Skeletal muscle cell (primary cell): ENCODE results near the gene PTPRF.
A peak's percentile ranks its signal among the peaks of the same experiment; 100 is the strongest.
"Not testable (repeated sequence)": the region's sequence is repeated elsewhere in the genome, so short reads cannot be mapped to it uniquely, and the experiment has no call there.

Experiments used
- DNase-seq: peaks from one replicate; pipeline ENCODE4 v3.0.0-alpha.2; 2010; ENCODE audit warnings: low read depth
- H3K4me3 ChIP-seq: 2 replicates; pipeline ENCODE4 v1.5.1; 2011; ENCODE audit warnings: low read depth, mild to moderate bottlenecking, control low read depth, low read length, moderate library complexity

The PTPRF gene

GRCh38 chr1:43645461-43645860 is 114.8 kb downstream of the PTPRF start:
- H3K4me3 ChIP-seq = no peak overlapping the region
- no peak for DNase-seq

DNA sequence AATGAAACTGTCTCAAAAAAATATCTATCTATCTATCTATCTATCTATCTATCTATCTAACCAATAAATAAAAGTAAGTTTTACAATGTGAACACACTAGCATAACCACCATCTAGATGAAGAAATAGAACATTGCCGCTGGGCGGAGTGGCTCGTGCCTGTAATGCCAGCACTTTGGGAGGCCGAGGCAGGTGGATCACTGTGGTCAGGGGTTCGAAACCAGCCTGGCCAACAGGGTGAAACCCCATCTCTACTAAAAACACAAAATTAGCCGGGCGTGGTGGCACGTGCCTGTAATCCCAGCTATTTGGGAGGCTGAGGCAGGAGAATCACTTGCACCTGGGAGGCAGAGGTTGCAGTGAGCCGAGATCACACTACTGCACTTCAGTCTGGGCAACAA is 116.6 kb downstream of the PTPRF start:
- not testable (repeated sequence) for DNase-seq, H3K4me3 ChIP-seq

- no peak for DNase-seq
- H3K4me3 ChIP-seq = no peak overlapping the region
Observed at GRCh38 chr1:43648221-43648847, 117.7 kb downstream of the PTPRF start.

GRCh38 chr1:43648876-43649477 is 118.3 kb downstream of the PTPRF start:
- no peak for DNase-seq
- peak overlapping the region; percentile 67 for H3K4me3 ChIP-seq

- DNase-seq = peak; percentile 94
- H3K4me3 ChIP-seq = peak overlapping the region; percentile 67
Observed at GRCh38 chr1:43650310-43651085, 119.8 kb downstream of the PTPRF start.

- H3K4me3 ChIP-seq = peak overlapping the region; percentile 67
- DNase-seq = no peak
Observed at GRCh38 chr1:43651188-43651587, 120.5 kb downstream of the PTPRF start.

- no peak for DNase-seq
- H3K4me3 ChIP-seq = peak overlapping the region; percentile 67
Observed at GRCh38 chr1:43651902-43652301, 121.2 kb downstream of the PTPRF start.

GRCh38 chr1:43653339-43653738 is 122.7 kb downstream of the PTPRF start:
- no peak overlapping the region for H3K4me3 ChIP-seq
- no peak for DNase-seq

GRCh38 chr1:43653893-43654292 is 123.2 kb downstream of the PTPRF start:
- no peak for DNase-seq
- no peak overlapping the region for H3K4me3 ChIP-seq

DNA sequence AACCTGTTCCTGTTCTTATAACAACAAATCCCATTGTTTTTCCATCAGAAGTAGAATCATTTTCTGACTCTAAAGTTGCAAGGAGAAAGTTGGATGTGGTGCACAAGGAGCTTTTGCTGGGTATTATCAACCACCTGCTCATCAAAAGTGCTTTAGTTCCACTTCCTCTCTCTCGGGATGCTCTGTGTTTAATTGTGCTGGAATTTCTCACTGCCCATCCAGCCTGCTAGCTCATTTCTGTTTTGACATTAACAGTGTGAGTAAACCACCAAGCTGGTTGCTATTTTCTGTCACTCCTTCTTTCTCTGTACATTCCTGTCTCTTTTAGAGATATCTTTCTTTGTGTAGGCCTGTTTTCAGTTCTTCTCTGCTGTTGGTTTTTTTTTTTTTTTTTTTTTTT is 125.3 kb downstream of the PTPRF start:
- no peak overlapping the region for H3K4me3 ChIP-seq

GRCh38 chr1:43659212-43660166 is 128.8 kb downstream of the PTPRF start:
- H3K4me3 ChIP-seq = no peak overlapping the region
- DNase-seq = no peak

More for the DNA sequence above, 125.3 kb downstream of the PTPRF start:
- DNase-seq = no peak

DNA sequence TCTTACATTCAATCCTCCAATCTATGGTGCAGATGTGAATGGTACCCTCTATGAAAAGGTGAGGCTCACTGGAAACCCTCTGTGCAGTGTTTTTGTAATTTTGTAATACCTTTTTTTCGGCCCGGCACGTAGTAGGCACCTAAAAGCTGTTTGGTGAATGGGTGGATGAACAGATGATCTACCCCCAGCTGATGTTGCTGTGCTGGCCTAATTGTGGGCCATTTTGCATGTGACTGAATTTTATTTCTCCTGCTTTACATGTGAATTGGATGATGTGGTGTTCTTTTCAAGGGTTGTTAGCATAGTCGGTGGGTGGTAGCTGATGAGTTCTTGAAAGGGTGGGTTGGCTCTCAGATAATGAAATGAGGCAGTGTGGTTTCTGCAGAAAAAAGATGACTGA is 129.7 kb downstream of the PTPRF start:
- no peak overlapping the region for H3K4me3 ChIP-seq
- DNase-seq = no peak

DNA sequence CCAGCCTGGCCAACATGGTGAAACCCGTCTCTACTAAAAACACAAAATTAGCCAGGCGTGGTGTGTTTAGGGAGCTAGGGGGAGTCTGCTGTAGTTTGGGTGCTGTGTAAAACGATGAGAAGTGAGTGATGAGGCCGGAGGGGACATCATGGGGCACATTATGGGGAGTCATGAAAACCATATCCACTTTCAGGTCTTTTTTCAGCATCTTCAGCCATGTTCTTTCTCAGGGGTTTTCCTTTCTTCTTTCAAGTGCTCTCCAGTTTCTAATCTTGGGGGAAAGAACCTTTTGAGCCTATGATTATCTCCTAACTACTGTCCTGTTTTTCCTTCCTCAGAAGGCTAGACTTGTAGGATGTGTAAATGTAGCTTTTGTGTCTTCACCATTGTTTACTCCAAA is 133.7 kb downstream of the PTPRF start:
- no peak for DNase-seq
- no peak overlapping the region for H3K4me3 ChIP-seq

DNA sequence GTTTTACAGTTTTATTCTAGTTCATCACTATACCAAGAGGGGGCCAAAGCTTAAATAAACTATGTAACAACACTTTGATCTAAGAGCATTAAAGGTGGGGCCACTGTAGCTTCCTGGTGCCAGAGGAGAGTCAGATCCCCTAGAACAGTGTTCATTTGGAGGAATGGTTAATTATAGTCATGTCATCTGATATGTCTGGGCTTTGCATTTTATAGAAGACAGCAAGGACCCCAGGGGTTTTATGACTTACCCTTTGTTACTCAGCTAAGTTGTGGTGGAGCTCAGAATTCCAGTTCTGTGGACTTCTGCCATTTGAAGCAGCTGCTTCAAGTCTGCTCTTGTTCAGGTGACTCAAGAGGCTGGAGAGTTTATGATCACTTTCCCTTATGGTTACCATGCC is 135.9 kb downstream of the PTPRF start:
- no peak for DNase-seq
- H3K4me3 ChIP-seq = no peak overlapping the region

- DNase-seq = no peak
- no peak overlapping the region for H3K4me3 ChIP-seq
Observed at GRCh38 chr1:43668956-43669355, 138.3 kb downstream of the PTPRF start.

DNA sequence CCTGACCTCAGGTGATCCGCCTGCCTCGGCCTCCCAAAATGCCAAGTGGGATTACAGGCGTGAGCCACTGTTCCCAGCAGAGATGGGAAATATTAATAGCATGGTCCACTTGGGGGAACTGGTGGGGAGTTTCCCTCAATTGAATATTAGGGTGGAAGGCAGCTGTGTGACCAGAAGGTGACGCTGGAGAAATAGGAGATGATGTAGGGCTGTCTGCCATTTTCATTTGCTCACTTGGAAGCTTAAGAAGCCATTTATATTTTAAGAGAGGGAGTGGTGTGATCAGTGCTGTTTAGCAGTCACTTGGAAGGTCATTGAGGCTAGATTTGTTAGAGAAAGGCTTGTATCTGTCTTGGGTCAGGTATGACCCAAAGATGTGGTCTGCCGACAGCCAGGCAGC is 139.2 kb downstream of the PTPRF start:
- DNase-seq = no peak
- no peak overlapping the region for H3K4me3 ChIP-seq

- no peak for DNase-seq
Observed at GRCh38 chr1:43671193-43671592, 140.5 kb downstream of the PTPRF start.

DNA sequence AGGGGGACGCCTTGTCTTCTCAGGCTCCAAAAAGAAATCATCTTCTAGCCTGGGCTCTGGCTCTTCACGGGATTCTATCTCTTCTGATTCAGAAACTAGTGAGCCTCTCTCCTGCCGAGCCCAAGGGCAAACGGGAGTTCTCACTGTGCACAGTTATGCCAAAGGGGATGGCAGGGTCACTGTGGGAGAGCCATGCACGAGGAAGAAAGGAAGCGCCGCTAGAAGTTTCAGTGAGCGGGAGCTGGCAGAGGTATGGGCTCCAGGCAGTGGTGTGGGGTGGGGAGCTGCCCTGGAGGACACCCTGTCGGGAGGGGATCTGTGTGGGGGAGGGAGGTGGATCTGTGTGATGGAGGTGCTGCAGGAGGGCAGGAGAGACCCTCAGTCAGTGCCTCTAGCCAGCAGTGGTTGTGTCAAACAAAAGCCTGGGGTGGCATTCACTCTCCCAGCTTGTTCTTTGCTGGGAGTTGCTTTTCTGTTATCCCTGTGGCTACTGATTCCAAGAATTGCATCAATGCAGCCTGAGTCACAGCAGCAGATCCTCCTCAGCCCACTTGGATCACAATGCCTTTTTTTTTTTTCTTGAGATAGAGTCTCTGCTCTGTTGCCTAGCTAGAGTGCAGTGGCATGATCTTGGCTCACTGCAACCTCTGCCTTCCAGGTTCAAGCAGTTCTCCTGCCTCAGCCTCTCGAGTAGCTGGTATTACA is 141.1 kb downstream of the PTPRF start:
- no peak overlapping the region for H3K4me3 ChIP-seq
- DNase-seq = no peak

More at GRCh38 chr1:43671193-43671592, 140.5 kb downstream of the PTPRF start:
- H3K4me3 ChIP-seq = no peak overlapping the region

- DNase-seq = no peak
- H3K4me3 ChIP-seq = no peak overlapping the region
Observed at GRCh38 chr1:43673261-43673660, 142.6 kb downstream of the PTPRF start.
